ENCODE results near the gene TSPAN18. TPM values are rescaled to one million over a fixed set of nuclear protein-coding genes. Genes with fewer than 3 reads are reported as not detected.
A peak's percentile ranks its signal among the peaks of the same experiment; 100 is the strongest.

TSPAN18 gene
- total and polyA plus RNA-seq, 11 donors = 40.0 to 151 (median 74.9) TPM

DNA sequence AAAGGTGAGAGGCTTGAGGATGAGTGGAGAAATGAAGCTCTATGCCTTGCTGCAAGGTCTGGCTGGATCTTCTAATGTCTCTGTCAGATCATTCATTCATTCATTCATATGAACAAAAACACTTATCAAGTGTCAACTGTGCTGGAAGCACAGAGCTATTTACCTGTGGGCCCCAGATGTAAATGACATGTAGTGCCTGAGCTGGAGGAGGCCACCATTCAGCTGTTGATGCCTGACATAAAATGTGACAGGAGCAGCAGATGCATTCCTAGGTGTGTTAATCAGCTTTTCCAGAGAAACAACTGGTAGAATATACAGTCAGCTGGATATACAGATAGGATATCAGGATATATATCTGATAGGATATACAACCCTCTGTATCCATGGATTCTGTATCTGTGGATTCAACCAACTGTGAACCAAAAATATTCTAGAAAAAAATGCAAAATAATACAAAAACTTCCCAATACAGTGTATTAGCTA, 44.5 kb downstream of the TSPAN18 start:
- no peaks in the 10 kb centered on the region for H3K27me3 ChIP-seq
- peak in 1 of 5 donors; percentile 0 for DNase-seq
- H3K36me3 ChIP-seq = no peaks in the 10 kb centered on the region
- peak overlapping the region in 3 of 12 donors; percentile 5 to 46 (median 43) for H3K27ac ChIP-seq
- TF ChIP-seq, protein P1, sequence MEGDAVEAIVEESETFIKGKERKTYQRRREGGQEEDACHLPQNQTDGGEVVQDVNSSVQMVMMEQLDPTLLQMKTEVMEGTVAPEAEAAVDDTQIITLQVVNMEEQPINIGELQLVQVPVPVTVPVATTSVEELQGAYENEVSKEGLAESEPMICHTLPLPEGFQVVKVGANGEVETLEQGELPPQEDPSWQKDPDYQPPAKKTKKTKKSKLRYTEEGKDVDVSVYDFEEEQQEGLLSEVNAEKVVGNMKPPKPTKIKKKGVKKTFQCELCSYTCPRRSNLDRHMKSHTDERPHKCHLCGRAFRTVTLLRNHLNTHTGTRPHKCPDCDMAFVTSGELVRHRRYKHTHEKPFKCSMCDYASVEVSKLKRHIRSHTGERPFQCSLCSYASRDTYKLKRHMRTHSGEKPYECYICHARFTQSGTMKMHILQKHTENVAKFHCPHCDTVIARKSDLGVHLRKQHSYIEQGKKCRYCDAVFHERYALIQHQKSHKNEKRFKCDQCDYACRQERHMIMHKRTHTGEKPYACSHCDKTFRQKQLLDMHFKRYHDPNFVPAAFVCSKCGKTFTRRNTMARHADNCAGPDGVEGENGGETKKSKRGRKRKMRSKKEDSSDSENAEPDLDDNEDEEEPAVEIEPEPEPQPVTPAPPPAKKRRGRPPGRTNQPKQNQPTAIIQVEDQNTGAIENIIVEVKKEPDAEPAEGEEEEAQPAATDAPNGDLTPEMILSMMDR (IDR thresholded peaks at IDR 0.05) = no peak
- no peak for TF ChIP-seq POLR2A (IDR thresholded peaks at IDR 0.05)
- intact Hi-C loops (cut with DNase I) = loop anchor here in 5 of 10 donors (5.0 to 10.0 kb wide), 5 partner anchors 39 to 149 kb away; partner anchors contain the start of gene TSPAN18 (in 1 of the 5)
- no peak overlapping the region for H3K4me3 ChIP-seq
- ATAC-seq = no peak
- H3K4me1 ChIP-seq = peaks cover 11 to 75% (median 56%) of the 10 kb centered on the region in 12 donors
- H3K9me3 ChIP-seq = peaks cover 0 to 14% (median 0%) of the 10 kb centered on the region in 12 donors

DNA sequence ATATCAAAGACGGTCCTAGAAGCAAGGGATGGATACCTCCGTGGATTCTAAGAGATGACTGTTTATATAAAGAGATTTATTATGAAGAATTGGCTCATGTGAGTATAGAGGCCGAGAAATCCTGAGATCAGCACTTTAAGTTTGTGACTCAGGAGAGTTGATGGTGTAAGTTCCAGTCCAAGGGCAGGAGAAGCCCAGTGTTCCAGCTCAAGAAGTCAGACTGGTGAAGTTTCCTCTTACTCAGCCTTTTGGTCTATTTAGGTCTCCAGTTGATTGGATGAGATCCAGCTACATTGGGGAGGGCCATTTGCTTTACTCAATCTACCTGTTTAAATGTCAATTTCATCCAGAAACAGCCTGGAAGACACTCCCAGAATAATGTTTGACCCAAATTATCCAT, 45.1 kb downstream of the TSPAN18 start:
- H3K27me3 ChIP-seq = no peaks in the 10 kb centered on the region
- 87 to 91% (median 89%) methylated on average over 3 of the region's 3 CpGs for WGBS, 4 donors
- intact Hi-C loops (cut with DNase I) = loop anchor here in 5 of 10 donors (5.0 to 10.0 kb wide), 5 partner anchors 40 to 150 kb away; partner anchors contain the start of gene TSPAN18 (in 1 of the 5)
- H3K4me3 ChIP-seq = no peak overlapping the region
- H3K36me3 ChIP-seq = no peaks in the 10 kb centered on the region
- H3K9me3 ChIP-seq = peaks cover 0 to 14% (median 0%) of the 10 kb centered on the region in 12 donors
- no peak for TF ChIP-seq POLR2A (IDR thresholded peaks at IDR 0.05)
- TF ChIP-seq, protein P1 (IDR thresholded peaks at IDR 0.05) = no peak
- peak in 1 of 5 donors; percentile 1 for DNase-seq
- H3K27ac ChIP-seq = peak overlapping the region in 1 of 12 donors; percentile 14
- no peak for ATAC-seq
- peaks cover 11 to 75% (median 54%) of the 10 kb centered on the region in 12 donors for H3K4me1 ChIP-seq

GRCh38 chr11:44773351-44773965, 46.7 kb downstream of the TSPAN18 start:
- peak in 1 of 4 donors; percentile 13 for ATAC-seq
- DNase-seq = no peak
- WGBS, 4 donors = 45 to 57% (median 46%) methylated on average over 9 of the region's 9 CpGs
- H3K36me3 ChIP-seq = no peaks in the 10 kb centered on the region
- H3K27me3 ChIP-seq = no peaks in the 10 kb centered on the region
- no peak overlapping the region for H3K4me3 ChIP-seq
- intact Hi-C loops (cut with DNase I) = loop anchor here in 5 of 10 donors (5.0 to 10.0 kb wide), 5 partner anchors 41 to 151 kb away; partner anchors contain the start of gene TSPAN18 (in 1 of the 5)
- peak overlapping the region; percentile 29 to 92 (median 75) for H3K27ac ChIP-seq
- TF ChIP-seq, protein P1 (IDR thresholded peaks at IDR 0.05) = no peak
- TF ChIP-seq POLR2A (IDR thresholded peaks at IDR 0.05) = no peak
- peaks cover 0 to 2% (median 0%) of the 10 kb centered on the region in 12 donors for H3K9me3 ChIP-seq
- H3K4me1 ChIP-seq = peaks cover 7 to 81% (median 55%) of the 10 kb centered on the region in 12 donors

DNA sequence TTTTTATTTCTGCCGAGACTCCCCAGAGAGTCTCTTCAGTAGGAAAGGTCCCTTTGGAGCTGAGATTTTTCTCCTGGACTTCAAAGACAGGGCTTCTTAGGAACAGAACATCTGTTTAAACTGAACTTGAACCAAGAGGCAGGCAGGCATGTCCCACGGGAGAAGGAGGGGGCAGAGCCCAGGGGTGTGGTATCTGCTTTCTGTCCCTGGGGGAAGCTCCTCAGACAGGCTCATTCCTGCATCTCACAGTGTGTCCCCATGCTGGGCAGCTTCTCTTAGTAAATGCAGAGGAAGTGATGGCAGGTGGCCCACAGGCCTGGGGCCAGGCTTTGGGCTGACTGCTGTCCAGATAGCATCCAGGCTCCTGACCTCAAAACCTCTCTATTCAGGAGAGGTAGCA, 47.3 kb downstream of the TSPAN18 start:
- peak; percentile 79 to 90 (median 85) for DNase-seq
- peaks cover 7 to 87% (median 62%) of the 10 kb centered on the region in 12 donors for H3K4me1 ChIP-seq
- peak overlapping the region; percentile 29 to 92 (median 75) for H3K27ac ChIP-seq
- TF ChIP-seq, protein P1 (IDR thresholded peaks at IDR 0.05) = no peak
- TF ChIP-seq POLR2A (IDR thresholded peaks at IDR 0.05) = no peak
- H3K27me3 ChIP-seq = no peaks in the 10 kb centered on the region
- no peaks in the 10 kb centered on the region for H3K9me3 ChIP-seq
- ATAC-seq = peak; percentile 84 to 91 (median 90)
- H3K4me3 ChIP-seq = no peak overlapping the region
- H3K36me3 ChIP-seq = no peaks in the 10 kb centered on the region
- 6 to 15% (median 11%) methylated on average over 2 of the region's 2 CpGs for WGBS, 4 donors
- intact Hi-C loops (cut with DNase I) = loop anchor here in 8 of 10 donors (2.0 to 10.0 kb wide), 9 partner anchors 42 to 152 kb away; partner anchors contain the start of gene TSPAN18 (in 1 of the 8)
